ENCODE data around the gene MRPL36. TPM values are rescaled to one million over a fixed set of nuclear protein-coding genes. Genes with fewer than 3 reads are reported as not detected.
A peak's percentile ranks its signal among the peaks of the same experiment; 100 is the strongest.

MRPL36 gene
- total and polyA plus RNA-seq, 2 experiments from 2014 or later, result 47.5 to 149 TPM

DNA sequence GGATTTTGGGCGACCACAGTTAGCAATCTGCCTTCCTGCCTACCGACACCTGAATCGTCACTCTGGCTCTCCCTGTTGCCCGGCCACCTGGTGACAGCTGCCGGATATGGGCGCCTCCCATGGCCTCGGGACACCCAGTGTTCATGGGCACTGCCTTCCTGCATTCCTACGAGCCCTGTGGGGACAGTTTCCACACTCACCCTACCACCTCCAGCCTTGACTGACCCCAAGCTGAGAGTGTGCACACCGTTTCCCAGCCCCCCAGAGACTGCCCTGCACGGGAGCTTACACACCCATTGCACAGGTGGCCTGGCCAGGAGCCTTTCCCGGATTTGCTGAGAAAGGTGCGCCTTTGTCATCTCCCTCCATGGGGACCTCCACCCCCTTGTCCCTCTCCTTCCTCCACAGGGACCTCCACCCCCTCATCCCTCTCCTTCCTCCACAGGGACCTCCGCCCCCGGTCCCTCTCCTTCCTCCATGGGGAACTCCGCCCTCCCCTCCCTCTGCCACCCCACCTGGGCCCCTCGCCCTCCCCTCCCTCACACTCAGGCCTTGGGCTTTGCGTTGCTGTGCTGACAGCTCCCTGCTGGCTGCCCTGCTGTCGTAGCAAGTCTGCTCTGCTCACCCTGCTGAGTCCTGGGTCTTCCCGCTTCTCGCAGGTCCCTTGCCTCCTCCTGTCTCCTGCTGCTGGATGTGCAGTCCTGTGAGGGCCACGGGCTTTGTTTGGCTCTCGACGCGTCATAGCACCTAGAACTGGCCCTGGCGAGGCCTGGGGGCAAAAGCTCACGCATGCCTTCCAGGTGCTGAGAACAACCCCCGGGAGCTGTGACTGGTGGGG lies 48.4 kb downstream of the MRPL36 start:
- H4K20me1 ChIP-seq (replicated peaks; ENCODE audit: insufficient read depth), result no peaks in the 10 kb centered on the region
- H3K36me3 ChIP-seq (ENCODE audit: insufficient read depth), result no peaks in the 10 kb centered on the region
- no peaks in the 10 kb centered on the region for H3K79me2 ChIP-seq (replicated peaks; ENCODE audit: insufficient read depth)
- H3K9me3 Mint-ChIP-seq, result no peaks in the 10 kb centered on the region
- DNase-seq (ENCODE audit: low spot score) (no peak), ATAC-seq (peak; percentile 74)
- H3F3A ChIP-seq (replicated peaks; ENCODE audit: low read depth), result no peaks in the 10 kb centered on the region
- no peaks in the 10 kb centered on the region for H3K9me2 ChIP-seq (ENCODE audit: insufficient read depth)
- no peak overlapping the region for H3K4me2 ChIP-seq
- TF ChIP-seq ZNF114 (CRISPR knock-in tag; IDR thresholded peaks at IDR 0.05), result no peak
- H3K4me1 Mint-ChIP-seq, result peaks cover 14% of the 10 kb centered on the region
- no peaks in the 10 kb centered on the region for H3K27me3 ChIP-seq (ENCODE audit: insufficient read depth)
- no peak overlapping the region for H3K27ac ChIP-seq (ENCODE audit: low read depth)
- H3K27me3 Mint-ChIP-seq (ENCODE audit: insufficient read depth, low read depth, poor library complexity), result peaks cover 6% of the 10 kb centered on the region
- no peak overlapping the region for H2AFZ ChIP-seq
- H3K36me3 Mint-ChIP-seq (ENCODE audit: low read depth), result no peaks in the 10 kb centered on the region; the same call in 2 of the 3 replicates
- H3K4me1 ChIP-seq (ENCODE audit: insufficient read depth), result peaks cover 7% of the 10 kb centered on the region
- no peak overlapping the region for H3K4me3 Mint-ChIP-seq
- H3K27ac Mint-ChIP-seq, result no peak overlapping the region
- H3K4me3 ChIP-seq, result no peak overlapping the region

GRCh38 chr5:1750469-1750868 lies 49.2 kb downstream of the MRPL36 start:
- DNase-seq (ENCODE audit: low spot score) (no peak), ATAC-seq (no peak)
- H3K4me1 ChIP-seq (ENCODE audit: insufficient read depth), result no peaks in the 10 kb centered on the region; the same call in 1 of the 2 replicates
- no peaks in the 10 kb centered on the region for H3K27me3 ChIP-seq (ENCODE audit: insufficient read depth)
- H3K27me3 Mint-ChIP-seq (ENCODE audit: insufficient read depth, low read depth, poor library complexity), result peaks cover 6% of the 10 kb centered on the region
- H3K4me3 ChIP-seq, result no peak overlapping the region
- H3K27ac Mint-ChIP-seq, result no peak overlapping the region
- no peaks in the 10 kb centered on the region for H4K20me1 ChIP-seq (replicated peaks; ENCODE audit: insufficient read depth)
- no peaks in the 10 kb centered on the region for H3K79me2 ChIP-seq (replicated peaks; ENCODE audit: insufficient read depth)
- H3K27ac ChIP-seq (ENCODE audit: low read depth), result no peak overlapping the region
- H3K9me3 Mint-ChIP-seq, result no peaks in the 10 kb centered on the region; the same call in 2 of the 3 replicates
- H3K4me1 Mint-ChIP-seq, result peaks cover 6% of the 10 kb centered on the region
- H3K4me2 ChIP-seq, result no peak overlapping the region
- no peak overlapping the region for H2AFZ ChIP-seq
- no peaks in the 10 kb centered on the region for H3F3A ChIP-seq (replicated peaks; ENCODE audit: low read depth)
- no peaks in the 10 kb centered on the region for H3K9me2 ChIP-seq (ENCODE audit: insufficient read depth)
- H3K36me3 Mint-ChIP-seq (ENCODE audit: low read depth), result no peaks in the 10 kb centered on the region; the same call in 2 of the 3 replicates
- H3K4me3 Mint-ChIP-seq, result no peak overlapping the region
- no peaks in the 10 kb centered on the region for H3K36me3 ChIP-seq (ENCODE audit: insufficient read depth)
- TF ChIP-seq CREB1 (CRISPR knock-in tag; IDR thresholded peaks at IDR 0.05; ENCODE audit: low read depth) (no peak), STAT1 (IDR thresholded peaks at IDR 0.05; ENCODE audit: unreplicated experiment) (no peak), NANOG (IDR thresholded peaks at IDR 0.05; ENCODE audit: borderline replicate concordance) (no peak), EZH2 (IDR thresholded peaks at IDR 0.05; ENCODE audit: low read depth, unreplicated experiment) (no peak), ZNF114 (CRISPR knock-in tag; IDR thresholded peaks at IDR 0.05) (no peak), JUNB (IDR thresholded peaks at IDR 0.05; ENCODE audit: unreplicated experiment) (no peak), POLR2AphosphoS5 (IDR thresholded peaks at IDR 0.05; ENCODE audit: low read depth) (no peak), ETS1 (IDR thresholded peaks at IDR 0.05) (no peak), EZH2phosphoT487 (IDR thresholded peaks at IDR 0.05; ENCODE audit: unreplicated experiment) (no peak), ZNF331 (CRISPR knock-in tag; IDR thresholded peaks at IDR 0.05; ENCODE audit: low read depth) (no peak)
- TF ChIP-seq, protein P1, sequence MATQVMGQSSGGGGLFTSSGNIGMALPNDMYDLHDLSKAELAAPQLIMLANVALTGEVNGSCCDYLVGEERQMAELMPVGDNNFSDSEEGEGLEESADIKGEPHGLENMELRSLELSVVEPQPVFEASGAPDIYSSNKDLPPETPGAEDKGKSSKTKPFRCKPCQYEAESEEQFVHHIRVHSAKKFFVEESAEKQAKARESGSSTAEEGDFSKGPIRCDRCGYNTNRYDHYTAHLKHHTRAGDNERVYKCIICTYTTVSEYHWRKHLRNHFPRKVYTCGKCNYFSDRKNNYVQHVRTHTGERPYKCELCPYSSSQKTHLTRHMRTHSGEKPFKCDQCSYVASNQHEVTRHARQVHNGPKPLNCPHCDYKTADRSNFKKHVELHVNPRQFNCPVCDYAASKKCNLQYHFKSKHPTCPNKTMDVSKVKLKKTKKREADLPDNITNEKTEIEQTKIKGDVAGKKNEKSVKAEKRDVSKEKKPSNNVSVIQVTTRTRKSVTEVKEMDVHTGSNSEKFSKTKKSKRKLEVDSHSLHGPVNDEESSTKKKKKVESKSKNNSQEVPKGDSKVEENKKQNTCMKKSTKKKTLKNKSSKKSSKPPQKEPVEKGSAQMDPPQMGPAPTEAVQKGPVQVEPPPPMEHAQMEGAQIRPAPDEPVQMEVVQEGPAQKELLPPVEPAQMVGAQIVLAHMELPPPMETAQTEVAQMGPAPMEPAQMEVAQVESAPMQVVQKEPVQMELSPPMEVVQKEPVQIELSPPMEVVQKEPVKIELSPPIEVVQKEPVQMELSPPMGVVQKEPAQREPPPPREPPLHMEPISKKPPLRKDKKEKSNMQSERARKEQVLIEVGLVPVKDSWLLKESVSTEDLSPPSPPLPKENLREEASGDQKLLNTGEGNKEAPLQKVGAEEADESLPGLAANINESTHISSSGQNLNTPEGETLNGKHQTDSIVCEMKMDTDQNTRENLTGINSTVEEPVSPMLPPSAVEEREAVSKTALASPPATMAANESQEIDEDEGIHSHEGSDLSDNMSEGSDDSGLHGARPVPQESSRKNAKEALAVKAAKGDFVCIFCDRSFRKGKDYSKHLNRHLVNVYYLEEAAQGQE (IDR thresholded peaks at IDR 0.05; ENCODE audit: unreplicated experiment), result no peak
- TF ChIP-seq, protein P2, sequence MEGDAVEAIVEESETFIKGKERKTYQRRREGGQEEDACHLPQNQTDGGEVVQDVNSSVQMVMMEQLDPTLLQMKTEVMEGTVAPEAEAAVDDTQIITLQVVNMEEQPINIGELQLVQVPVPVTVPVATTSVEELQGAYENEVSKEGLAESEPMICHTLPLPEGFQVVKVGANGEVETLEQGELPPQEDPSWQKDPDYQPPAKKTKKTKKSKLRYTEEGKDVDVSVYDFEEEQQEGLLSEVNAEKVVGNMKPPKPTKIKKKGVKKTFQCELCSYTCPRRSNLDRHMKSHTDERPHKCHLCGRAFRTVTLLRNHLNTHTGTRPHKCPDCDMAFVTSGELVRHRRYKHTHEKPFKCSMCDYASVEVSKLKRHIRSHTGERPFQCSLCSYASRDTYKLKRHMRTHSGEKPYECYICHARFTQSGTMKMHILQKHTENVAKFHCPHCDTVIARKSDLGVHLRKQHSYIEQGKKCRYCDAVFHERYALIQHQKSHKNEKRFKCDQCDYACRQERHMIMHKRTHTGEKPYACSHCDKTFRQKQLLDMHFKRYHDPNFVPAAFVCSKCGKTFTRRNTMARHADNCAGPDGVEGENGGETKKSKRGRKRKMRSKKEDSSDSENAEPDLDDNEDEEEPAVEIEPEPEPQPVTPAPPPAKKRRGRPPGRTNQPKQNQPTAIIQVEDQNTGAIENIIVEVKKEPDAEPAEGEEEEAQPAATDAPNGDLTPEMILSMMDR (conservative IDR thresholded peaks at IDR 0.05; ENCODE audit: low read depth in 2 of 2), result no peak

Measured in GM23338 (cell line).